GM21529 (cell line): ENCODE data around the gene STRN4.

Experiments
- ATAC-seq: cut with Tn5 transposase; IDR thresholded peaks from one replicate; pipeline ENCODE4 v1.9.1; 2021; ENCODE audit not compliant: unreplicated experiment

Gene STRN4

DNA sequence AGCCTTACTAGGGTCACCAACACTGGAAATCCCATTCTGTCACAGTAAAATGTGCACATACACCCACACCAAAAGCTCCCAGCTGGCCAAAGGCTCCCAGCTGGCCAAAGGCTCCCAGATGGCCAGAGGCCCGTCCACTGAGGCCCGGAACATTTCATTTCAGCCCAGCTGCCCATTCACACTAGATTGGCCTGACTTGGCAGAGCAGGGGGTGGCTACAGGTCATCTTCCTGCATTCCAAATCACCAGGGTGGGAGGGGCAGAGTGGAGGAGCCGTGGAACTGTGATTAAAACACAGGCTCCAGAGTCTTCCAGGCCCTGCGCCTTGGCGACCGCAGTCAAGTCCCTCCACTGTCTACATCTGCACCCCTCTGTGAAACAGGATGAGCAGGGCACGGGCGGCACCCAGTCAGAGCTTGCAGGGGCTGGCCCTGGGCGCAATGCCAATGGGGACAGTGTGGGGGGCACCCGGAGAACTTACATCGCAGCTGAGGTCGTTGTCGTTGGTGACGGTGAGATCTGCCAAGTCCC, 19.2 kb downstream of the STRN4 start:
- ATAC-seq: no peak

- no peak for ATAC-seq
Observed at GRCh38 chr19:46726551-46726950, 19.7 kb downstream of the STRN4 start.

DNA sequence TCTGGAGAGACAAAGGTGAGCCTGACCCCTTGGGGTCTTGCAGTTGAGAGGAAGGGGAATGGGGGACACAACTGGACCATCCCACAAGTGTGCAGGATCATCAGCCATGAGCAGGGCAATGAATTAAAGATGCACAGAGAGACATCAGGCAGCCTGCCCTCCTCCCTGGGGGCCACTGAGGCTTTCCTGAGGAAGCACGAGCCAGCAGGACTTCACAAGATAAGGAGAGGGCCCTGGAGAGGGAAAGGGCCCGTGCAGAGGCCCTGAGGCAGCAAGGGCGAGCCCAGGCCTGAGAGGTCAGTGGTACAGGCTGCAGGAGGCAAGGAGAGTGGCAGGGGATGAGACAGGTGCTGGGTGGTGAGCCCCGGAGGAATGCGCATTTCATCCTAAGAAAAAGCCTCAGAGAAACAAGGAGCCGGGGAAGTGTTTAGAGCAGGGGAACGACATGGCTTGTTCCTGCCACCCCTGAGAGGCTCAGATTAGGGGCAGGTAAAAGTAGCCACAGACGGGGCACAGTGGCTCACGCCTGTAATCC, 20.3 kb downstream of the STRN4 start:
- no peak for ATAC-seq

- ATAC-seq: no peak
Observed at GRCh38 chr19:46725036-46725820, 21.0 kb downstream of the STRN4 start.

- no peak for ATAC-seq
Observed at GRCh38 chr19:46724468-46724867, 21.8 kb downstream of the STRN4 start.

DNA sequence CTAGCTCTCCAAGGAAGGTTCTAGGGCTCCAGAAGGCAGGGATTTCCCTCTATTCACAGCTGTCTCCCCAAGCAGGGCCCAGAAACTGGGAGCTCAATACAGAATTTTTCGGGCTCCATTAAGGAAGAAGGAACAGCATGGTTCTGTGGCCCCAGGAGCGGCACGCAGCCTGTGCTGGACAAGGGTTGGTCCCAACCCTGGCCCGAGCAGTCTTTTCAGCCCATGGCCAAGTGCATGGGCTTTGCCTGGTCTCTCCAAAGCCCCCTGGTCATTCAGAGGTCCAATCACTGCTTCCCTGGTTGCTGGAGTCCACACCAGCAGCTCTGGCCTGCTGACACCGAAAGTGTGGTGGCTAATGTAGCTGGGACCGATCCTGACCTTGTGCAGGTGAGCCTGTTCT, 22.8 kb downstream of the STRN4 start:
- ATAC-seq: no peak

- no peak for ATAC-seq
Observed at GRCh38 chr19:46723023-46723461, 23.2 kb downstream of the STRN4 start.

- no peak for ATAC-seq
Observed at GRCh38 chr19:46722421-46723022, 23.7 kb downstream of the STRN4 start.

- ATAC-seq: no peak
Observed at GRCh38 chr19:46722004-46722380, 24.3 kb downstream of the STRN4 start.

DNA sequence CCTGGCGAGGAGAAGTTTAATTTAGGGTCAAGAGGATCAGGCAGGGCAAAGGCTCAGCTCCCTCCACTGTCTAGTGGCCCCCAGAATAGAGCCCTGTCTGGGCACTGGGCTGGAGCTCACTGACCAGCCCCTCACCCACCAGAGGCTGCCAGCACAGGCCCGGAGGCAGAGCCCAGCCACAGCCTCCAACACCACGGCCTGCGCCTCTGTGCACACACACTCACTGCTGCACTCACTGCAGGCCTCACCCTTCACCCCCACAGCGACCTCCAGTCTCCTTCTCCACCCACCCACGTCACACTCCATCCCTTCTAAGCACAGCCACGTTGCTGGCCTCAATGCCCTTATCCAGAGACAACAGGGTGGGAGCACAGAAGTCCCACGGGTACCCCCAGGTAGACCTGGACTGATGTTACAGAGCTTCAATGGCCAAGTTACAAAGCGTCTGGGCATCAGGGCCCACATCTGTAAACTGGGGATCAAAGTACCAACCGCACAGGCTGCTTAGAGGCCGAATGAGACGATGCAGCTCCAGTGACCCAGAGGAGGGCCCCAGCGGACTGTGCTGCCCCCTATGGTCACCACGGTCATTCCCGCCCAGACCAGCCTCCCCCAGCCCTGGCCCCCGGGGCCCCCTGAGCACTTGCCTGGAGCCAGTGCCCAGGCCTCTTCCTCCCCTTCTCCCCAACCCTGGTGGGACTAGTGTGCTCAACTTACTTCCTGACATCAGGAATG, 24.8 kb downstream of the STRN4 start:
- no peak for ATAC-seq

GRCh38 chr19:46720503-46721239, 25.6 kb downstream of the STRN4 start:
- no peak for ATAC-seq

- ATAC-seq: no peak
Observed at GRCh38 chr19:46719629-46720502, 26.4 kb downstream of the STRN4 start.

DNA sequence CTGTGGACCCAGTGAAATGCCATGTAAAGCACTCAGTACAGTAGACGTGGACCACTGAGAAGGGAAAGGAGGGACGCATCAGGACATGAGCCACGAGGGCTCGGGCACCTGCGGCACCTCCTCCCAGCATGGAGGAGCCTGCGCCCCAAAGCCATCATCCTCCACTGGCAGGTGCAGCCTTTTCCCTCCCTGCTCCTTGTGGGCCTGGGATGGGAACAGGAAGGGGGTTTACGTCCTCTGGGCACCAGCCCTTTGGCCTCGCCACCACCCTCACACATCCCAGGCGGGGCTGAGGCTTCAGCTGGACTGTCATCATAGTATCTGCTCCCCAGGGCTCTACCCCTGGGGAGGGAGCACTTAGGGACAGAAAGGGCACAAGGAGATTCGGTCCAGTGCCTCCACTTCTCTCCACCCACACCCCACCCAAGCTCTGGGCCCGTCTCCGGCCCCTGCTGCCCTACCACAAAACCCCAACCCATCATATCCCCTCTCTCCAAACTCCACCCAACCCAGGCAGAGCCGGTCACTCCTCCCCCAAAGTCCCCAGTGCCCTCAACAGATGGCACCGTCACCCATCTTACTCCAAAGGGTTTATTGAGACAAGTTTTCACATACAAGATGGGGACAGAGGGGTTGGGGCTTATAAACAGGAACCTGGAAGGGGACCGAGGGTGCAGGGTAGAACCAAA, 27.2 kb downstream of the STRN4 start:
- ATAC-seq: peak; percentile 30

DNA sequence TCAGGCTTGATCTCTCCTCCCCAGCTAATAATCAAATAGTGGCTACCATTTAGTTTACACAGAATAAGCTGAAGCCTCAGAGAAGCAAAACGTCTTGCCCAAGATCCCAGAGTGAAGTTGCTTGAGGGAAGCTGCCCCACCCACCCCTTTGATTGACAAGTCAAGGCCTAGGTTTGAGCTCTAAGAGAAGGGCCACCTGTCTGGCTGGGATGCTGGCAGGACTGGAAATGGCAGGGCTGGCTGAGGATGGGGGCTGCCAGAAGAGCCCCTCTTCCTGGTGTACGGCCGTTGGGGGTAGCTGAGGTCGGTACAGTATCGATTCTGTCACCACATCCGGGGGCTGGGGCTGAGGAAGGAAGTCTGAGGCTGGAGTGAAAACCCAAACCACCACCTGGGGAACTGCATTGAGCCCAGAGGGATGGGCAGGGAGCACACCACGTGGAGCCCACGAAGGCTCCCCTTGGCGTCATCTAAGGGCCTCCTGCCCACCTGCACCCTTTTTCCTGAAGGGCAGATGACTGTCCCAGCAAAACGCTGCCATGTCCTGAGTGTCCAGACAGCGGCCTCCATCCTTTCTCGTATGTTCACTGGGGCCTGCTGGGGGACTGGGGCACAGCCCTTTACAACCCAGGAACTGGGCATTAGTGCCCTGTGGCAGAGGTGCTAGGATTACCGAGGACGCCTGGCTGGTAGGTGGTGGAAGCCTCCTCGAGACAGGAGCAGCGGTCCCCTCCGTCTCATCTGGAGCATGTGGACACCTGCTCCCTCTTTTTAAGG, 27.9 kb downstream of the STRN4 start:
- ATAC-seq: no peak

DNA sequence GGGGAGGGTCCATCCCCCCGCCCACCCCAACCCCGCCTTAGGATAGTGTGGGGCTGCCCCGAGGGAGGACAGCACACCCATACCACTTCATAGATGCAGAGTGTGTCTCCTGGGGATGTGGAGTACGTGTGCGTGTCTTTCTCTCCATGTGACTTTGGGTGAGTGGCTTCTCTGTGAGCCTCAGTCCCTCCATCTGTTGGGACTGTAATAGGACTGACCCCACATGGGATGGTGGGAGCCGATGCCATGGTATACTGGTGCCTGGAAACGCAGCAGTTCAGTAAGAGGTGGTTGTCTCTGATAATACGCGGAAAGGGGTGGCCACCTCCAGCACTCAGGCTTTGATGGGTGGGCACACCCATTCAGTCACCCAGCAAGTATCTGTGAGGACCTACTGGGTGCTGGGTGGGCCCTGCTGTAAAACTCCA, 28.5 kb downstream of the STRN4 start:
- no peak for ATAC-seq

DNA sequence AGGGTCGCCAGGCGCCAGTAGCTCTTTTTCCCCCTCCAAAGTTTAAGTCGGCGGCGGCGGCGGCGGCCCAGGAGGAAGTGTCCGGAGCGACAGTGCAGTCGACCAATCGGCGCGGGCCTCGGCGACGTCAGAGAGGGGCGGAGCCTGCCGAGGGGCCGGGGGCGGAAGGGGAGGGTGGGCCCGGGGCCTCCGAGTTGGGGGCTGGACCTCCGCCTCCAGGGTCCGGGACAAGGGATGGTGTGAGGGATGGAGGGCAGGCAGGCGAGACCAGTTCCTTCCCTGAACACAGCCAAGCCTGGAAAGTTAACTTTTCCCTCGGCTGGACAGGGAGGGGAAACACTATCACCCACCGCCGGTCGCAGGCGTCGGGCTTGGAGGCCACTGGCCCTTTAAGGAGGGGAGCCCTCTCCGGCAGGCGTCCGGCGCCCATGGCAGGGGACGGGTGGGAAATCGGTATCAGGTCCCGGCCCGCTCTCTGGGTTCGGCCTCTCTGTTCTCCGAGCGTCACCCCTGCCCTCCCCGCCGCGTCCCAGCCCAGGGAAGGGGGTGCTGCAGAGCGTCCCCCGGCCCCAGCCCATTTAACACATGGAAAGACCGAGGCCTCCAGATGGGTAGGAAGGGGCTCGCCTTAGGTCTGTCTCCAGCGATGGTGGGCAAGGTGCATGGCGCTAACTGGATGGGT, 29.1 kb downstream of the STRN4 start, which contains the start of gene PRKD2:
TSS of gene PRKD2 (minus strand) at position 81 of the 682 bp plus-strand sequence. CDS start 744 bp downstream, outside the sequence.
- peak; percentile 27 for ATAC-seq

- no peak for ATAC-seq
Observed at GRCh38 chr19:46716672-46717033, 29.6 kb downstream of the STRN4 start.
